Adrenal gland (tissue), 12 donors: ENCODE data around the gene FMN1. TPM values are rescaled to one million over a fixed set of nuclear protein-coding genes. Genes with fewer than 3 reads are reported as not detected.

Experiments used
- DNase-seq, 7 donors: peaks; one replicate each; pipeline ENCODE4 v3.0.0-alpha.2; 2019 to 2020
- H3K27ac ChIP-seq, 5 donors: fragments of 200-600 bp; sonication (generic) in 4 of 5; 1 replicate in 3 of 5; 2 replicates in 2 of 5; pipeline versions ENCODE4 v1.5.1 to v1.8.0; 2016 to 2020; ENCODE audit warnings: mild to moderate bottlenecking in 1 of 5
- H3K27me3 ChIP-seq: fragments of 200-600 bp; 2 replicates; pipeline ENCODE4 v1.8.0; 2021
- H3K36me3 ChIP-seq, 2 donors: fragments of 200-600 bp; replicated peaks in 1 of 2; 1 replicate in 1 of 2; 2 replicates in 1 of 2; pipeline versions ENCODE4 v1.5.1 to v1.8.0; 2018 to 2022
- H3K4me1 ChIP-seq, 2 donors: fragments of 200-600 bp; replicated peaks in 1 of 2; 1 replicate in 1 of 2; 2 replicates in 1 of 2; pipeline versions ENCODE4 v1.5.1 to v1.8.0; 2018 to 2021
- H3K4me3 ChIP-seq, 4 donors: fragments of 200-600 bp; sonication (generic) in 3 of 4; one replicate each; pipeline ENCODE4 v1.5.1; 2016 to 2018
- H3K9me3 ChIP-seq, 3 donors: fragments of 200-600 bp; sonication (generic) in 1 of 3; replicated peaks in 1 of 3; 1 replicate in 2 of 3; 2 replicates in 1 of 3; pipeline versions ENCODE4 v1.5.1 to v1.8.0; 2016 to 2021
- POLR2A ChIP-seq, 2 donors: fragments of 450-650 bp; IDR thresholded peaks; one replicate each; pipeline ENCODE4 v1.6.1; 2017; ENCODE audit warnings: antibody characterized with exemption in 2 of 2, mild to moderate bottlenecking in 2 of 2, moderate library complexity in 1 of 2
- WGBS, 4 donors: extraction: QIAGEN DNeasy Blood & Tissue Kit in 2 of 4; methylation state at CpG; one replicate each; pipeline versions ENCODE4 v1.1.5 to v1.1.7; 2013 to 2017; 5-methylcytosine and 5-hydroxymethylcytosine counted together
- intact Hi-C, 2 donors: fragments of 100-400 bp; cut with DNase I; formaldehyde crosslinking; loops; one replicate each; pipeline versions ENCODE4 v1.14.1 to v1.15.0; 2022 to 2023
- polyA plus RNA-seq, 3 donors: library from polyadenylated mRNA; stranded (reverse); fragments of 200-250 nt in 2 of 3; fragments of 350-450 nt in 1 of 3; fragmentation: Illumina TruSeq in 1 of 3; extraction: RNeasy Lipid Tissue Mini Kit (QIAGEN cat#74804) in 1 of 3; gene quantifications; one replicate each; pipeline ENCODE4 v1.2.3, GENCODE V29; 2013 to 2014
- total RNA-seq, 9 donors: library from RNA; depleted of rRNA in 4 of 9; stranded (reverse); fragments of >200 nt in 4 of 9; fragments of 120-200 nt in 1 of 9; fragmentation: NEBNext Ultra II Directional in 1 of 9; extraction: Animal tissue kit (Norgen Biotek cat#: 25700) in 1 of 9; gene quantifications; one replicate each; pipeline versions ENCODE4 v1.1.0 to v1.2.4, GENCODE V29; 2013 to 2023
- TF ChIP-seq, protein P1 (sequence below), 6 experiments: fragments of 450-650 bp in 4 of 6; fragments of 200-600 bp in 2 of 6; sonication (generic) in 1 of 6; IDR thresholded peaks; 1 replicate in 5 of 6; 2 replicates in 1 of 6; pipeline versions ENCODE4 v1.5.1 to v1.8.0; 2016 to 2021; ENCODE audit warnings: antibody characterized with exemption in 6 of 6, mild to moderate bottlenecking in 2 of 6, moderate library complexity in 1 of 6
- donor health status: healthy with polysubstance abuse.
- donor health status: Bipolar disorder and iron deficiency.
- donor health status: DM: yes; HTN: yes; CAD: no.
- donor health status: DM: no; HTN: no; CAD: no.
- donor health status: DM: no; HTN: no; CAD: no.
- donor health status: DM: yes; HTN: yes; CAD: no.

Gene FMN1
- total and polyA plus RNA-seq, 12 donors = 0.37 to 29.2 (median 11.4) TPM

DNA sequence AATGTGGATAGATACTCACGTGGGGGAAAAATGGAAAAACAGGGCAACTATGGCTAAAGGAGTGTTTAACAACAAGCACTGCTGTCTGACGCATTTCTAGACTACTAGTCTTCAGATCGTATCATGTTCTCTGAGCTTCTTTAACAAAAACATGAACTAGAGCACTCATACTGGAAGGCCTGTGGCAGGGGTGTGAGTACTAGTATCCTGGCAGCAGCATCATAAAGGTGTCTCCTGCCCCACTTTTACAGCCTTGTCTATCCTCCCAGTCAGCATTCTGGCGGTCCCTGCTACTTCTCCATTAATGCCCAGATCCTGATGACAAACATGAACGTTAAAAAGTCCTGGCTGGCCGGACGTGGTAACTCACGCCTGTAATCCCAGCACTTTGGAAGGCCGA, 4.0 kb downstream of the FMN1 start:
- DNase-seq = no peak
- 78 to 90% (median 85%) methylated on average over 9 of the region's 9 CpGs for WGBS, 4 donors
- intact Hi-C loops = no loop called here
- Histone ChIP-seq H3K36me3 (no peaks in the 10 kb centered on the region), H3K9me3 (no peaks in the 10 kb centered on the region), H3K27ac (no peak overlapping the region), H3K27me3 (peaks cover 3% of the 10 kb centered on the region), H3K4me3 (no peak overlapping the region), H3K4me1 (no peaks in the 10 kb centered on the region)
- TF ChIP-seq, protein P1, sequence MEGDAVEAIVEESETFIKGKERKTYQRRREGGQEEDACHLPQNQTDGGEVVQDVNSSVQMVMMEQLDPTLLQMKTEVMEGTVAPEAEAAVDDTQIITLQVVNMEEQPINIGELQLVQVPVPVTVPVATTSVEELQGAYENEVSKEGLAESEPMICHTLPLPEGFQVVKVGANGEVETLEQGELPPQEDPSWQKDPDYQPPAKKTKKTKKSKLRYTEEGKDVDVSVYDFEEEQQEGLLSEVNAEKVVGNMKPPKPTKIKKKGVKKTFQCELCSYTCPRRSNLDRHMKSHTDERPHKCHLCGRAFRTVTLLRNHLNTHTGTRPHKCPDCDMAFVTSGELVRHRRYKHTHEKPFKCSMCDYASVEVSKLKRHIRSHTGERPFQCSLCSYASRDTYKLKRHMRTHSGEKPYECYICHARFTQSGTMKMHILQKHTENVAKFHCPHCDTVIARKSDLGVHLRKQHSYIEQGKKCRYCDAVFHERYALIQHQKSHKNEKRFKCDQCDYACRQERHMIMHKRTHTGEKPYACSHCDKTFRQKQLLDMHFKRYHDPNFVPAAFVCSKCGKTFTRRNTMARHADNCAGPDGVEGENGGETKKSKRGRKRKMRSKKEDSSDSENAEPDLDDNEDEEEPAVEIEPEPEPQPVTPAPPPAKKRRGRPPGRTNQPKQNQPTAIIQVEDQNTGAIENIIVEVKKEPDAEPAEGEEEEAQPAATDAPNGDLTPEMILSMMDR (IDR thresholded peaks at IDR 0.05) = no peak

DNA sequence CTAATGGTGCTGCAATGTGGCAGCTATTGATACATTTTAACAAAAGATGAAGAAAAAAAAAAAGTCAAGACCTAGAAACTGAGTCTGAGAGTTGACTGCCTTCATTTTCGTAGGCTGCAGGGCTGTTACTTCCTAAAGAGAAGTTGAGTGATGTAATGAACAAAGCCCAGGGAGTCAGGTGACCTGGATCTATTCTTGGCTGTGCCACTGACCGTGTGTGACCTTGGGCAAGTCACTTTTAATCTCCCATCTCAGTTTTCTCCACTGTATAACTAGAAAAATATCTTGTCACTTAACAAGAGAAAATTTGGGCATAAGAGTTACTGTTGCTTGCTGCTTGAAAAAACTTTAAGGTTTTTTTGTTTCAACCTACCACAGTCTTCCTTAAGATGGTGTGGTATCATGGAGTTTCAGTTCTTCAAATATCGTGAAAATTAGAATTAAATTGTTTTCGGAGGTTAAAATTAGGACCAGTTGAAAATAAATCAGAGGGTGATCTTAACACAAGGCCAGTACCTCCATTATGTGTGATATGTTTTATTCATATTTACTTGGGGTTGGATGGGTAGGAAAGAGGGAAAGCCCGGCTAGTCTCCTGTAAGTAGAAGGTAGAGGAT, 5.8 kb downstream of the FMN1 start:
- intact Hi-C loops = no loop called here
- no peaks in the 10 kb centered on the region for H3K36me3 ChIP-seq
- H3K27me3 ChIP-seq = peaks cover 3% of the 10 kb centered on the region
- peak in 6 of 7 donors; percentile 19 to 53 (median 40) for DNase-seq
- no peaks in the 10 kb centered on the region for H3K4me1 ChIP-seq
- no peak overlapping the region for H3K4me3 ChIP-seq
- H3K27ac ChIP-seq = no peak overlapping the region
- TF ChIP-seq POLR2A (IDR thresholded peaks at IDR 0.05) = no peak
- TF ChIP-seq, protein P1 (IDR thresholded peaks at IDR 0.05) = no peak
- 40 to 44% (median 42%) methylated on average over 5 of the region's 5 CpGs for WGBS, 4 donors
- no peaks in the 10 kb centered on the region for H3K9me3 ChIP-seq

DNA sequence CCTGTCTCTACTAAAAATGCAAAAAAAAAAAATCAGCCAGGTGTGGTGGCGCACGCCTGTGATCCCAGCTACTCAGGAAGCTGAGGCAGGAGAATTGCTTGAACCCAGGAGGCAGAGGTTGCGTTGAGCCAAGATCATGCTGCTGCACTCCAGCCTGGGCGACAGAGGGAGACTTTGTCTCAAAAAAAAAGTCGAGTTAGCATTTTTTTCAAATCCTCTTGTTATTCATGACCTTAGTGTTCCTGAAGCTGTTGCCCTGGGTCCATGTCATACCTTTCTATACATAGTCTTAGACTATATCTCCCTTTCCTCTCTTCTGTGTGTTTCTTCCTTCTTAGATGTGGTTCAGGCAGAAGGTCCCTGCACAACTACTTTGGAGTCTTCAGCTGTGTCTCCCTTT, 6.4 kb downstream of the FMN1 start:
- no peak for TF ChIP-seq POLR2A (IDR thresholded peaks at IDR 0.05)
- TF ChIP-seq, protein P1 (IDR thresholded peaks at IDR 0.05) = no peak
- no peak overlapping the region for H3K4me3 ChIP-seq
- peaks cover 3% of the 10 kb centered on the region for H3K27me3 ChIP-seq
- no peaks in the 10 kb centered on the region for H3K9me3 ChIP-seq
- H3K27ac ChIP-seq = no peak overlapping the region
- intact Hi-C loops = no loop called here
- H3K36me3 ChIP-seq = no peaks in the 10 kb centered on the region
- WGBS, 4 donors = 78 to 83% (median 81%) methylated on average over 5 of the region's 5 CpGs
- H3K4me1 ChIP-seq = no peaks in the 10 kb centered on the region
- DNase-seq = no peak

DNA sequence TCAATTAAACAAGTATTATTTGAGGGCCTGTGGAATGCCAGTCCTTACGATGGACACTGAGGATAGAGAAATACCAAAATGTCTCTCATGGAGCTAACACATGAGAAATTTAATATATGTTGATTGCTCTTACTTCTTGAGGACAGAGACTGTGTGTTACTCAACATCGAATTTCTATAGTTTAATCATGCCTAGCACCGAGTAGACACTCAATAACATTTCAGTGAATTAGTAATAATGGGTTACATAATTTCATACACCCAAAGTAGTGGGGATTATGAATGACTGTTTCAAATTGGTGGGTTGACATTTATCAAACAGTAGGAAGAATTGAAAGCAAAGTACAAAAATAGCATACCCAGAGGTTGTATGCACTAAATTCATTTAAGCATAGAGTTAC, 11.2 kb downstream of the FMN1 start:
- H3K9me3 ChIP-seq = no peaks in the 10 kb centered on the region
- TF ChIP-seq, protein P1 (IDR thresholded peaks at IDR 0.05) = no peak
- TF ChIP-seq POLR2A (IDR thresholded peaks at IDR 0.05) = no peak
- H3K4me1 ChIP-seq = no peaks in the 10 kb centered on the region
- H3K27ac ChIP-seq = no peak overlapping the region
- H3K27me3 ChIP-seq = no peaks in the 10 kb centered on the region
- intact Hi-C loops = no loop called here
- no peak for DNase-seq
- no peaks in the 10 kb centered on the region for H3K36me3 ChIP-seq
- WGBS, 4 donors = 82 to 91% (median 85%) methylated on average over 3 of the region's 3 CpGs
- H3K4me3 ChIP-seq = no peak overlapping the region
